C4-2B (cell line): ENCODE measurements around the gene CALHM3.

ENCODE experiments used
- CTCF ChIP-seq: fragments of 450-650 bp; conservative IDR thresholded peaks from 2 replicates; pipeline ENCODE4 v1.5.1; 2017; ENCODE audit warnings: mild to moderate bottlenecking
- ZFX ChIP-seq: fragments of 450-650 bp; IDR thresholded peaks from 2 replicates; pipeline ENCODE4 v1.6.1; 2017

GRCh38 chr10:103427866-103428265 is 51.2 kb downstream of the CALHM3 start:
- TF ChIP-seq CTCF (no peak), ZFX (no peak)
